HL-60 (cell line): ENCODE results near the gene VPS51.
A peak's percentile ranks its signal among the peaks of the same experiment; 100 is the strongest.

Experiments used
- GABPA ChIP-seq: IDR thresholded peaks from 2 replicates; pipeline ENCODE4 v1.6.1; 2012; ENCODE audit warnings: low read depth
- POLR2AphosphoS5 ChIP-seq: IDR thresholded peaks from 2 replicates; pipeline ENCODE4 v1.6.1; 2012; ENCODE audit warnings: low read depth
- REST ChIP-seq: IDR thresholded peaks from 2 replicates; pipeline ENCODE4 v1.6.1; 2012; ENCODE audit warnings: low read depth; ENCODE audit not compliant: insufficient replicate concordance
- TF ChIP-seq, protein P1 (sequence below): IDR thresholded peaks from one replicate; pipeline ENCODE4 v1.5.1; 2011; ENCODE audit warnings: low read length, control low read depth, inconsistent platforms; ENCODE audit not compliant: insufficient read depth

GRCh38 chr11:65121865-65122696 is 26.1 kb downstream of the VPS51 start, which contains the start of the genes FAU and MRPL49:
- TF ChIP-seq REST, result peak; percentile 48
- TF ChIP-seq, protein P1, sequence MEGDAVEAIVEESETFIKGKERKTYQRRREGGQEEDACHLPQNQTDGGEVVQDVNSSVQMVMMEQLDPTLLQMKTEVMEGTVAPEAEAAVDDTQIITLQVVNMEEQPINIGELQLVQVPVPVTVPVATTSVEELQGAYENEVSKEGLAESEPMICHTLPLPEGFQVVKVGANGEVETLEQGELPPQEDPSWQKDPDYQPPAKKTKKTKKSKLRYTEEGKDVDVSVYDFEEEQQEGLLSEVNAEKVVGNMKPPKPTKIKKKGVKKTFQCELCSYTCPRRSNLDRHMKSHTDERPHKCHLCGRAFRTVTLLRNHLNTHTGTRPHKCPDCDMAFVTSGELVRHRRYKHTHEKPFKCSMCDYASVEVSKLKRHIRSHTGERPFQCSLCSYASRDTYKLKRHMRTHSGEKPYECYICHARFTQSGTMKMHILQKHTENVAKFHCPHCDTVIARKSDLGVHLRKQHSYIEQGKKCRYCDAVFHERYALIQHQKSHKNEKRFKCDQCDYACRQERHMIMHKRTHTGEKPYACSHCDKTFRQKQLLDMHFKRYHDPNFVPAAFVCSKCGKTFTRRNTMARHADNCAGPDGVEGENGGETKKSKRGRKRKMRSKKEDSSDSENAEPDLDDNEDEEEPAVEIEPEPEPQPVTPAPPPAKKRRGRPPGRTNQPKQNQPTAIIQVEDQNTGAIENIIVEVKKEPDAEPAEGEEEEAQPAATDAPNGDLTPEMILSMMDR, result no peak
- TF ChIP-seq GABPA, result no peak
- TF ChIP-seq POLR2AphosphoS5, result peak; percentile 95
